K562 (cell line): ENCODE results near the gene POLD1. TPM values are rescaled to one million over a fixed set of nuclear protein-coding genes. Genes with fewer than 3 reads are reported as not detected.

Source experiments
- ASH1L ChIP-seq: fragments of 450-650 bp; IDR thresholded peaks from 2 replicates; pipeline ENCODE4 v1.6.1; 2018; ENCODE audit warnings: borderline replicate concordance, mild to moderate bottlenecking, low read depth; ENCODE audit not compliant: partially characterized antibody
- ETS2 ChIP-seq: IDR thresholded peaks from 2 replicates; pipeline ENCODE4 v1.6.1; 2016; ENCODE audit warnings: borderline replicate concordance, missing genetic modification characterization, mild to moderate bottlenecking, moderate library complexity, missing compliant biosample characterization; ENCODE audit not compliant: poor library complexity, severe bottlenecking
- LEF1 ChIP-seq: fragments of 450-650 bp; IDR thresholded peaks from 2 replicates; pipeline ENCODE4 v1.6.1; 2016; ENCODE audit warnings: mild to moderate bottlenecking
- NBN ChIP-seq: fragments of 450-650 bp; IDR thresholded peaks from 2 replicates; pipeline ENCODE4 v1.6.1; 2016; ENCODE audit warnings: low read depth, mild to moderate bottlenecking
- NR2F6 ChIP-seq: fragments of 450-650 bp; formaldehyde crosslinking; IDR thresholded peaks from 2 replicates; pipeline ENCODE4 v1.4.0; 2020; ENCODE audit warnings: mild to moderate bottlenecking
- PHF20 ChIP-seq: fragments of 450-650 bp; IDR thresholded peaks from 2 replicates; pipeline ENCODE4 v1.6.1; 2018; ENCODE audit not compliant: partially characterized antibody
- RBFOX2 ChIP-seq: fragments of 200-400 bp; formaldehyde crosslinking; IDR thresholded peaks from 2 replicates; pipeline ENCODE4 v1.6.1; 2017; ENCODE audit warnings: low read depth, mild to moderate bottlenecking, low read length, moderate library complexity
- RBM39 ChIP-seq: fragments of 200-400 bp; formaldehyde crosslinking; optimal IDR thresholded peaks from 2 replicates; pipeline ENCODE3; 2018; ENCODE audit warnings: low read depth, low read length
- SAP30 ChIP-seq: fragments of 200-600 bp; sonication (generic); IDR thresholded peaks from 2 replicates; pipeline ENCODE4 v1.6.1; 2012; ENCODE audit warnings: borderline replicate concordance, low read depth, mild to moderate bottlenecking, moderate library complexity, low read length, control low read depth, inconsistent platforms; ENCODE audit not compliant: insufficient read depth, poor library complexity, severe bottlenecking
- SP1 ChIP-seq: sonication (generic); formaldehyde crosslinking; IDR thresholded peaks from 2 replicates; pipeline ENCODE4 v1.8.1; 2022; ENCODE audit warnings: mild to moderate bottlenecking, missing genetic modification reagents
- ZNF232 ChIP-seq: sonication (generic); formaldehyde crosslinking; IDR thresholded peaks from 2 replicates; pipeline ENCODE4 v1.8.0; 2022; ENCODE audit warnings: mild to moderate bottlenecking, missing genetic modification reagents
- ZNF717 ChIP-seq: fragments of 250-450 bp; sonication (Bioruptor Pico); IDR thresholded peaks from 2 replicates; pipeline ENCODE4 v1.5.0; 2021
- polyA plus RNA-seq, 8 experiments: library from polyadenylated mRNA; depleted of rRNA in 4 of 8; stranded (reverse) in 5 of 8; unstranded in 3 of 8; fragments of >200 nt; fragmentation: Nextera tagmentation in 2 of 8; fragmentation: Illumina TruSeq in 1 of 8; extraction: Ambion mirVana in 2 of 8; extraction: Trizol in 1 of 8; gene quantifications; 2 replicates each; pipeline versions ENCODE4 v1.2.1 to v1.2.3, GENCODE V29; 2011 to 2014; ENCODE audit warnings: inconsistent platforms in 1 of 8, missing spikeins in 1 of 8
- total RNA-seq, 7 experiments: library from RNA; depleted of rRNA in 6 of 7; stranded (reverse); fragments of >200 nt in 6 of 7; fragmentation: Illumina TruSeq in 2 of 7; extraction: Trizol in 2 of 7; gene quantifications; 2 replicates each; pipeline versions ENCODE4 v1.2.1 to v1.2.3, GENCODE V29; 2011 to 2021; ENCODE audit warnings: low replicate concordance in 1 of 7
- TF ChIP-seq, protein P1 (sequence below): fragments of 450-650 bp; IDR thresholded peaks from 2 replicates; pipeline ENCODE4 v1.6.1; 2016; ENCODE audit warnings: antibody characterized with exemption
- TF ChIP-seq, protein P2 (sequence below): fragments of 250-450 bp; sonication (Bioruptor Pico); IDR thresholded peaks from 2 replicates; pipeline ENCODE4 v1.4.0; 2020; ENCODE audit warnings: mild to moderate bottlenecking, moderate library complexity, borderline replicate concordance
- TF ChIP-seq, protein P3 (sequence below): sonication (generic); formaldehyde crosslinking; IDR thresholded peaks from 2 replicates; pipeline ENCODE4 v1.8.1; 2023; ENCODE audit warnings: missing genetic modification reagents, mild to moderate bottlenecking, borderline replicate concordance

The POLD1 gene
- total and polyA plus RNA-seq, 9 of the 15 experiments (the other 6 are each of a cell fraction or from before 2014, with no cell fraction given): 1.3 to 312 (median 47.8) TPM

DNA sequence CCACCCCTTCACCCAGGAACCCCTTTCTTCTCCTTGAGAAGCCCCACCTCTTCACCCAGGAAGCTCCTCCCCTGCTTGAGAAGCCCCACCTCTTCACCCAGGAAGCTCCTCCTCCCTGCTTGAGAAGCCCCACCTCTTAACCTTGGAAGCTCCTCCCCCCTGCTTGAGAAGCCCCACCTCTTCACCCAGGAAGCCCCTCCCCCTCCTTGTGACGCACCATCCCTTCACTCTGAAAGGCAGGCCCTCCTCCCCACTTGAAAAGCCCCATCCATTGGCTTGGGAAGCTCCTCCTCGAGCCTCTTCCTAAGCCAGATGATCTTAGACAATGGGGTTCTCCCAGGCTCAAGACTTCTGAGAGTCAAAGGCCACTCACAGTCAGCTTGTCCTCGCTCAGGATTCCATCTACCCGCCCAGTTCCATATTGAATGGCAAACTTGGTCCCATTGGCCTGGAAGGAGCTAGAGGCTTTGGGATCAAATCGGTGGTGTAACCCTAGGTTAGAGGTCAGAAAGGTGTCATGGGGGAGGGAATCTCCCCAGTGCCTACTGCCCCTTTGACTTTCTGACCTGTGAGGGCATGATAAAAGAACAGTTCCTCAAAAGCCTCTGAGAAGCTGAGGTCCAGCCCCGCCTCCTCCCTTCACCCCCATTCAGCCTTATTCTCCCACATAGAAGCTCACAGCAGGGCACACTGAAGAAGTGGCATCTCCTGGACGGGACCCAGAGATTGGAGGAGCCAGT is 22.7 kb upstream of the POLD1 start (continued):
- TF ChIP-seq ASH1L (no peak), RBFOX2 (no peak), NBN (no peak; the same call in 1 of the 2 replicates), LEF1 (peak; percentile 48; the same call in 1 of the 2 replicates), ZNF717 (CRISPR knock-in tag) (no peak), ETS2 (tag) (no peak), SAP30 (no peak), PHF20 (no peak), NR2F6 (no peak), ZNF232 (CRISPR knock-in tag) (no peak), SP1 (CRISPR knock-in tag) (peak; percentile 77), RBM39 (no peak)
- TF ChIP-seq, protein P1, sequence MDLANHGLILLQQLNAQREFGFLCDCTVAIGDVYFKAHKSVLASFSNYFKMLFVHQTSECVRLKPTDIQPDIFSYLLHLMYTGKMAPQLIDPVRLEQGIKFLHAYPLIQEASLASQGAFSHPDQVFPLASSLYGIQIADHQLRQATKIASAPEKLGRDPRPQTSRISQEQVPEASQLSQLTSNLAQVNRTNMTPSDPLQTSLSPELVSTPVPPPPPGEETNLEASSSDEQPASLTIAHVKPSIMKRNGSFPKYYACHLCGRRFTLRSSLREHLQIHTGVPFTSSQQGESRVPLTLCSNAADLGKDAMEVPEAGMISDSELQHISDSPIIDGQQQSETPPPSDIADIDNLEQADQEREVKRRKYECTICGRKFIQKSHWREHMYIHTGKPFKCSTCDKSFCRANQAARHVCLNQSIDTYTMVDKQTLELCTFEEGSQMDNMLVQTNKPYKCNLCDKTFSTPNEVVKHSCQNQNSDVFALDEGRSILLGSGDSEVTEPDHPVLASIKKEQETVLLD: no peak
- TF ChIP-seq, protein P2, sequence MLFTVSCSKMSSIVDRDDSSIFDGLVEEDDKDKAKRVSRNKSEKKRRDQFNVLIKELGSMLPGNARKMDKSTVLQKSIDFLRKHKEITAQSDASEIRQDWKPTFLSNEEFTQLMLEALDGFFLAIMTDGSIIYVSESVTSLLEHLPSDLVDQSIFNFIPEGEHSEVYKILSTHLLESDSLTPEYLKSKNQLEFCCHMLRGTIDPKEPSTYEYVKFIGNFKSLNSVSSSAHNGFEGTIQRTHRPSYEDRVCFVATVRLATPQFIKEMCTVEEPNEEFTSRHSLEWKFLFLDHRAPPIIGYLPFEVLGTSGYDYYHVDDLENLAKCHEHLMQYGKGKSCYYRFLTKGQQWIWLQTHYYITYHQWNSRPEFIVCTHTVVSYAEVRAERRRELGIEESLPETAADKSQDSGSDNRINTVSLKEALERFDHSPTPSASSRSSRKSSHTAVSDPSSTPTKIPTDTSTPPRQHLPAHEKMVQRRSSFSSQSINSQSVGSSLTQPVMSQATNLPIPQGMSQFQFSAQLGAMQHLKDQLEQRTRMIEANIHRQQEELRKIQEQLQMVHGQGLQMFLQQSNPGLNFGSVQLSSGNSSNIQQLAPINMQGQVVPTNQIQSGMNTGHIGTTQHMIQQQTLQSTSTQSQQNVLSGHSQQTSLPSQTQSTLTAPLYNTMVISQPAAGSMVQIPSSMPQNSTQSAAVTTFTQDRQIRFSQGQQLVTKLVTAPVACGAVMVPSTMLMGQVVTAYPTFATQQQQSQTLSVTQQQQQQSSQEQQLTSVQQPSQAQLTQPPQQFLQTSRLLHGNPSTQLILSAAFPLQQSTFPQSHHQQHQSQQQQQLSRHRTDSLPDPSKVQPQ: no peak
- TF ChIP-seq, protein P3, sequence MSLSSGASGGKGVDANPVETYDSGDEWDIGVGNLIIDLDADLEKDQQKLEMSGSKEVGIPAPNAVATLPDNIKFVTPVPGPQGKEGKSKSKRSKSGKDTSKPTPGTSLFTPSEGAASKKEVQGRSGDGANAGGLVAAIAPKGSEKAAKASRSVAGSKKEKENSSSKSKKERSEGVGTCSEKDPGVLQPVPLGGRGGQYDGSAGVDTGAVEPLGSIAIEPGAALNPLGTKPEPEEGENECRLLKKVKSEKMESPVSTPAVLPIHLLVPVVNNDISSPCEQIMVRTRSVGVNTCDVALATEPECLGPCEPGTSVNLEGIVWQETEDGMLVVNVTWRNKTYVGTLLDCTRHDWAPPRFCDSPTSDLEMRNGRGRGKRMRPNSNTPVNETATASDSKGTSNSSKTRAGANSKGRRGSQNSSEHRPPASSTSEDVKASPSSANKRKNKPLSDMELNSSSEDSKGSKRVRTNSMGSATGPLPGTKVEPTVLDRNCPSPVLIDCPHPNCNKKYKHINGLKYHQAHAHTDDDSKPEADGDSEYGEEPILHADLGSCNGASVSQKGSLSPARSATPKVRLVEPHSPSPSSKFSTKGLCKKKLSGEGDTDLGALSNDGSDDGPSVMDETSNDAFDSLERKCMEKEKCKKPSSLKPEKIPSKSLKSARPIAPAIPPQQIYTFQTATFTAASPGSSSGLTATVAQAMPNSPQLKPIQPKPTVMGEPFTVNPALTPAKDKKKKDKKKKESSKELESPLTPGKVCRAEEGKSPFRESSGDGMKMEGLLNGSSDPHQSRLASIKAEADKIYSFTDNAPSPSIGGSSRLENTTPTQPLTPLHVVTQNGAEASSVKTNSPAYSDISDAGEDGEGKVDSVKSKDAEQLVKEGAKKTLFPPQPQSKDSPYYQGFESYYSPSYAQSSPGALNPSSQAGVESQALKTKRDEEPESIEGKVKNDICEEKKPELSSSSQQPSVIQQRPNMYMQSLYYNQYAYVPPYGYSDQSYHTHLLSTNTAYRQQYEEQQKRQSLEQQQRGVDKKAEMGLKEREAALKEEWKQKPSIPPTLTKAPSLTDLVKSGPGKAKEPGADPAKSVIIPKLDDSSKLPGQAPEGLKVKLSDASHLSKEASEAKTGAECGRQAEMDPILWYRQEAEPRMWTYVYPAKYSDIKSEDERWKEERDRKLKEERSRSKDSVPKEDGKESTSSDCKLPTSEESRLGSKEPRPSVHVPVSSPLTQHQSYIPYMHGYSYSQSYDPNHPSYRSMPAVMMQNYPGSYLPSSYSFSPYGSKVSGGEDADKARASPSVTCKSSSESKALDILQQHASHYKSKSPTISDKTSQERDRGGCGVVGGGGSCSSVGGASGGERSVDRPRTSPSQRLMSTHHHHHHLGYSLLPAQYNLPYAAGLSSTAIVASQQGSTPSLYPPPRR (CRISPR knock-in tag): no peak
